ENCODE results near the gene LPCAT2.

DNA sequence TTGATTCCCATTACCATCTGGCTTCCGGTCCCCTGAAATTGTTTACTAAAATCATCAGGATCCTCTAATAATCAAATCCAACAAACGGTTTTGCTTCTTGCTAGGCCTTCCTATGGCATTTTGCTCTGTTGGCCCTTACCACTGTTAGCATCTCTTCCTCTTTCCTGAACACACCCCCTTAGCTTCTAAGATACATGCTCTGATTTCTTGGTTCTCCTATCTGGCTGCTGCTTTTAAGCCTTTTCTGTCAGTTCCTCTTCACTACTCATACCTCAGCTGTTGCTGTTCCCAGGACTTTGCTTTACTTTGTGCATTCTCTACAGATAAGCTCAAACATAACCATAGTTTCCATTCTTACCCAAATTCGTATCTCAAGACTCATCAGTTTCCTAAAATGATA, 69.0 kb downstream of the LPCAT2 start:
- TF ChIP-seq POLR2A (IDR thresholded peaks at IDR 0.05): no peak
- TF ChIP-seq, protein P1, sequence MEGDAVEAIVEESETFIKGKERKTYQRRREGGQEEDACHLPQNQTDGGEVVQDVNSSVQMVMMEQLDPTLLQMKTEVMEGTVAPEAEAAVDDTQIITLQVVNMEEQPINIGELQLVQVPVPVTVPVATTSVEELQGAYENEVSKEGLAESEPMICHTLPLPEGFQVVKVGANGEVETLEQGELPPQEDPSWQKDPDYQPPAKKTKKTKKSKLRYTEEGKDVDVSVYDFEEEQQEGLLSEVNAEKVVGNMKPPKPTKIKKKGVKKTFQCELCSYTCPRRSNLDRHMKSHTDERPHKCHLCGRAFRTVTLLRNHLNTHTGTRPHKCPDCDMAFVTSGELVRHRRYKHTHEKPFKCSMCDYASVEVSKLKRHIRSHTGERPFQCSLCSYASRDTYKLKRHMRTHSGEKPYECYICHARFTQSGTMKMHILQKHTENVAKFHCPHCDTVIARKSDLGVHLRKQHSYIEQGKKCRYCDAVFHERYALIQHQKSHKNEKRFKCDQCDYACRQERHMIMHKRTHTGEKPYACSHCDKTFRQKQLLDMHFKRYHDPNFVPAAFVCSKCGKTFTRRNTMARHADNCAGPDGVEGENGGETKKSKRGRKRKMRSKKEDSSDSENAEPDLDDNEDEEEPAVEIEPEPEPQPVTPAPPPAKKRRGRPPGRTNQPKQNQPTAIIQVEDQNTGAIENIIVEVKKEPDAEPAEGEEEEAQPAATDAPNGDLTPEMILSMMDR (IDR thresholded peaks at IDR 0.05): no peak
